GM12878 (cell line): ENCODE results near the gene ADAR. TPM values are rescaled to one million over a fixed set of nuclear protein-coding genes. Genes with fewer than 3 reads are reported as not detected.

ENCODE experiments used
- ATAC-seq: fragments of 200-7000 bp; cut with Tn5 transposase; 3 replicates; pipeline ENCODE4 v1.9.1; 2020; ENCODE audit warnings: mild to moderate bottlenecking, moderate library complexity
- BruUV-seq: library from RNA; stranded (reverse); fragments of 400-500 nt; replicated peaks from 2 replicates; lab custom pipeline; 2021; lab: Mats Ljungman, UMichigan
- CTCF ChIA-PET: fragments of 300-600 bp; sonication (Branson Sonifier 250); formaldehyde crosslinking; extraction: SDS; loops from one replicate; lab custom pipeline; 2021; ENCODE audit warnings: inconsistent platforms; lab: Yijun Ruan, JAX
- POLR2A ChIA-PET: fragments of 350-600 bp; formaldehyde crosslinking; extraction: SDS; loops from one replicate; lab custom pipeline; 2021; ENCODE audit warnings: inconsistent platforms; lab: Charles Lee
- RAD21 ChIA-PET: fragments of 300-600 bp; sonication (Branson Sonifier 250); formaldehyde crosslinking; loops from one replicate; lab custom pipeline; 2023; ENCODE audit warnings: antibody characterized with exemption; ENCODE audit not compliant: unreplicated experiment; lab: Charles Lee
- SMC1A ChIA-PET: fragments of 300-600 bp; sonication (Branson Sonifier 250); formaldehyde crosslinking; loops from one replicate; lab custom pipeline; 2023; ENCODE audit not compliant: unreplicated experiment, uncharacterized antibody; lab: Charles Lee
- DNase-seq: peaks from one replicate; pipeline ENCODE4 v3.0.0-alpha.2; 2011; ENCODE audit warnings: low read depth, low spot score
- FAIRE-seq: peaks from 3 replicates; lab custom pipeline; 2011; peaks lifted over from hg19 to GRCh38; lab: Jason Lieb, UNC
- H2AFZ ChIP-seq: 2 replicates; pipeline ENCODE4 v1.6.0; 2011; ENCODE audit warnings: low read depth, low read length, control low read depth; ENCODE audit not compliant: control insufficient read depth
- H3K27ac ChIP-seq: 2 replicates; pipeline ENCODE4 v1.5.1; 2011; ENCODE audit warnings: control low read depth; ENCODE audit not compliant: control insufficient read depth, insufficient read depth
- H3K27me3 ChIP-seq, 2 experiments: replicated peaks in 1 of 2; 2 replicates each; pipeline versions ENCODE4 v1.6.0 to v1.6.1; 2011; ENCODE audit warnings: low read length in 1 of 2; ENCODE audit not compliant: control insufficient read depth in 2 of 2, insufficient read depth in 2 of 2
- H3K36me3 ChIP-seq, 2 experiments: 2 replicates each; pipeline ENCODE4 v1.5.1; 2011; ENCODE audit warnings: low read length in 1 of 2; ENCODE audit not compliant: control insufficient read depth in 2 of 2, insufficient read depth in 2 of 2
- H3K4me1 ChIP-seq: 2 replicates; pipeline ENCODE4 v1.6.1; 2011; ENCODE audit warnings: mild to moderate bottlenecking, low read length, moderate library complexity, mixed read lengths; ENCODE audit not compliant: control insufficient read depth, insufficient read depth
- H3K4me2 ChIP-seq: 2 replicates; pipeline ENCODE4 v1.6.0; 2011; ENCODE audit warnings: control low read depth; ENCODE audit not compliant: control insufficient read depth, insufficient read depth
- H3K4me3 ChIP-seq: fragments of 200-600 bp; sonication (generic); 2 replicates; pipeline ENCODE4 v1.5.1; 2016
- H3K79me2 ChIP-seq: 2 replicates; pipeline ENCODE4 v1.6.0; 2011; ENCODE audit warnings: low read length; ENCODE audit not compliant: control insufficient read depth, insufficient read depth
- H3K9ac ChIP-seq: 2 replicates; pipeline ENCODE4 v1.8.0; 2011; ENCODE audit warnings: low read length, control low read depth, mixed read lengths; ENCODE audit not compliant: control insufficient read depth, insufficient read depth
- H3K9me3 ChIP-seq: replicated peaks from 3 replicates; pipeline ENCODE4 v1.5.1; 2011; ENCODE audit warnings: mild to moderate bottlenecking, low read length; ENCODE audit not compliant: control insufficient read depth, insufficient read depth
- H4K20me1 ChIP-seq: 2 replicates; pipeline ENCODE4 v1.6.0; 2011; ENCODE audit not compliant: control insufficient read depth, insufficient read depth
- NR2C2 ChIP-seq: IDR thresholded peaks from 2 replicates; pipeline ENCODE4 v1.6.1; 2011; ENCODE audit warnings: borderline replicate concordance, low read depth; ENCODE audit not compliant: control insufficient read depth, insufficient read length
- YY1 ChIP-seq: IDR thresholded peaks from 2 replicates; pipeline ENCODE4 v1.6.1; 2011; ENCODE audit warnings: low read depth, mild to moderate bottlenecking, low read length
- ZNF622 ChIP-seq: fragments of 450-650 bp; IDR thresholded peaks from 2 replicates; pipeline ENCODE4 v1.6.1; 2017; ENCODE audit warnings: mild to moderate bottlenecking, inconsistent platforms
- WGBS: methylation state at CpG from one replicate; pipeline ENCODE4 v1.1.6; 2016; ENCODE audit warnings: low lambda C conversion rate; ENCODE audit not compliant: insufficient replicate concordance, insufficient coverage; ENCODE audit errors: missing lambda C conversion rate; 5-methylcytosine and 5-hydroxymethylcytosine counted together
- in situ Hi-C: fragments of 300-500 bp; cut with MboI; formaldehyde crosslinking; loops from 9 replicates; pipeline ENCODE4 v1.14.3; 2018; ENCODE audit warnings: mixed read lengths
- intact Hi-C: fragments of 100-400 bp; cut with micrococcal nuclease; formaldehyde crosslinking; loops from one replicate; pipeline ENCODE4 v1.14.2; 2022; ENCODE audit not compliant: unreplicated experiment
- polyA plus RNA-seq, 11 experiments: library from polyadenylated mRNA; depleted of rRNA in 4 of 11; unstranded in 6 of 11; stranded (reverse) in 5 of 11; fragments of >200 nt; fragmentation: Nextera tagmentation in 4 of 11; fragmentation: Illumina TruSeq in 1 of 11; extraction: Ambion mirVana in 4 of 11; extraction: Trizol in 1 of 11; gene quantifications; 1 replicate in 1 of 11; 2 replicates in 10 of 11; pipeline versions ENCODE4 v1.2.1 to v1.2.3, GENCODE V29; 2011 to 2016; ENCODE audit warnings: inconsistent platforms in 2 of 11, missing spikeins in 2 of 11, low read depth in 1 of 11
- total RNA-seq, 4 experiments: library from RNA; depleted of rRNA in 3 of 4; stranded (reverse); fragments of >200 nt in 3 of 4; fragmentation: Illumina TruSeq in 1 of 4; extraction: Trizol in 1 of 4; gene quantifications; 2 replicates each; pipeline versions ENCODE4 v1.2.1 to v1.2.3, GENCODE V29; 2013 to 2021
- TF ChIP-seq, protein P1 (sequence below): IDR thresholded peaks from 2 replicates; pipeline ENCODE4 v1.6.1; 2012; ENCODE audit warnings: low read depth, low read length, improper control_type of control experiment
- TF ChIP-seq, protein P2 (sequence below): fragments of 450-650 bp; formaldehyde crosslinking; IDR thresholded peaks from 2 replicates; pipeline ENCODE4 v1.4.0; 2020; ENCODE audit warnings: mild to moderate bottlenecking, moderate library complexity

Gene ADAR
- total and polyA plus RNA-seq, 10 of the 15 experiments (the other 5 are each of a cell fraction or from before 2014, with no cell fraction given): 55.5 to 413 (median 176) TPM

DNA sequence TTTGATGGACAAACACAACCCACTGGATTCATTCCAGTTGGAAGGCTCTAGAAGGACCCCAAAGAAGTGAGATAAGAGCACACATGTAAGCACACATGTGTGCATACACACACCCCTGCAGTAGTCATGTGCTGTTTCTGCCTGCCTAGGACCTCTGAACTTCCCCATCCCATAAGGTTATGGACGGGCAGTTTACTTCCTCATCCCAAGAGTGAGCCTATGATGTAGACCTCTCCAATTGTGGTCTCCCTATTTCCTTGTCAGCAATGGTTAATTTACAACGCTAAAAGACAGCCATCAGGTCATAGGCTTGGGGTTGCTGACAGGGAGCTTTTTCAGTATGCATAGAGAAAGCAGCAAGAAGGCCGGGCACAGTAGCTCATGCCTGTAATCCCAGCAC lies 15.4 kb upstream of the ADAR start:
- H2AFZ ChIP-seq: no peak overlapping the region
- no peak for FAIRE-seq
- in situ Hi-C loops: no loop called here
- H3K4me1 ChIP-seq: peaks cover 4% of the 10 kb centered on the region
- H3K27me3 ChIP-seq: no peaks in the 10 kb centered on the region
- ATAC-seq: no peak
- no peaks in the 10 kb centered on the region for H4K20me1 ChIP-seq
- no peak overlapping the region for H3K27ac ChIP-seq
- RAD21 ChIA-PET: interaction anchor here (1.0 to 4.2 kb wide), 2 partner anchors 18 to 242 kb away, joined by 3 to 23 read pairs; no protein-coding TSS in a partner anchor
- no peak for DNase-seq
- H3K4me2 ChIP-seq: 0 out of 2 replicates have a peak overlapping the region, but pooled peaks have one; percentile 0
- SMC1A ChIA-PET: interaction anchor here (0.6 to 5.4 kb wide), 5 partner anchors 14 to 32 kb away, joined by 3 to 35 read pairs (median 4); partner anchors contain the start of gene ADAR
- 83% methylated on average over 3 of the region's 3 CpGs for WGBS
- POLR2A ChIA-PET: interaction anchor here (1.7 to 2.1 kb wide), 2 partner anchors 12 to 16 kb away, joined by 5 to 6 read pairs; no protein-coding TSS in a partner anchor
- TF ChIP-seq, protein P1, sequence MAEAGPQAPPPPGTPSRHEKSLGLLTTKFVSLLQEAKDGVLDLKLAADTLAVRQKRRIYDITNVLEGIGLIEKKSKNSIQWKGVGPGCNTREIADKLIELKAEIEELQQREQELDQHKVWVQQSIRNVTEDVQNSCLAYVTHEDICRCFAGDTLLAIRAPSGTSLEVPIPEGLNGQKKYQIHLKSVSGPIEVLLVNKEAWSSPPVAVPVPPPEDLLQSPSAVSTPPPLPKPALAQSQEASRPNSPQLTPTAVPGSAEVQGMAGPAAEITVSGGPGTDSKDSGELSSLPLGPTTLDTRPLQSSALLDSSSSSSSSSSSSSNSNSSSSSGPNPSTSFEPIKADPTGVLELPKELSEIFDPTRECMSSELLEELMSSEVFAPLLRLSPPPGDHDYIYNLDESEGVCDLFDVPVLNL: no peak
- TF ChIP-seq NR2C2 (no peak), ZNF622 (no peak), YY1 (no peak)
- TF ChIP-seq, protein P2, sequence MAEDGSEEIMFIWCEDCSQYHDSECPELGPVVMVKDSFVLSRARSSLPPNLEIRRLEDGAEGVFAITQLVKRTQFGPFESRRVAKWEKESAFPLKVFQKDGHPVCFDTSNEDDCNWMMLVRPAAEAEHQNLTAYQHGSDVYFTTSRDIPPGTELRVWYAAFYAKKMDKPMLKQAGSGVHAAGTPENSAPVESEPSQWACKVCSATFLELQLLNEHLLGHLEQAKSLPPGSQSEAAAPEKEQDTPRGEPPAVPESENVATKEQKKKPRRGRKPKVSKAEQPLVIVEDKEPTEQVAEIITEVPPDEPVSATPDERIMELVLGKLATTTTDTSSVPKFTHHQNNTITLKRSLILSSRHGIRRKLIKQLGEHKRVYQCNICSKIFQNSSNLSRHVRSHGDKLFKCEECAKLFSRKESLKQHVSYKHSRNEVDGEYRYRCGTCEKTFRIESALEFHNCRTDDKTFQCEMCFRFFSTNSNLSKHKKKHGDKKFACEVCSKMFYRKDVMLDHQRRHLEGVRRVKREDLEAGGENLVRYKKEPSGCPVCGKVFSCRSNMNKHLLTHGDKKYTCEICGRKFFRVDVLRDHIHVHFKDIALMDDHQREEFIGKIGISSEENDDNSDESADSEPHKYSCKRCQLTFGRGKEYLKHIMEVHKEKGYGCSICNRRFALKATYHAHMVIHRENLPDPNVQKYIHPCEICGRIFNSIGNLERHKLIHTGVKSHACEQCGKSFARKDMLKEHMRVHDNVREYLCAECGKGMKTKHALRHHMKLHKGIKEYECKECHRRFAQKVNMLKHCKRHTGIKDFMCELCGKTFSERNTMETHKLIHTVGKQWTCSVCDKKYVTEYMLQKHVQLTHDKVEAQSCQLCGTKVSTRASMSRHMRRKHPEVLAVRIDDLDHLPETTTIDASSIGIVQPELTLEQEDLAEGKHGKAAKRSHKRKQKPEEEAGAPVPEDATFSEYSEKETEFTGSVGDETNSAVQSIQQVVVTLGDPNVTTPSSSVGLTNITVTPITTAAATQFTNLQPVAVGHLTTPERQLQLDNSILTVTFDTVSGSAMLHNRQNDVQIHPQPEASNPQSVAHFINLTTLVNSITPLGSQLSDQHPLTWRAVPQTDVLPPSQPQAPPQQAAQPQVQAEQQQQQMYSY (CRISPR knock-in tag): no peak
- CTCF ChIA-PET: interaction anchor here (0.6 to 2.3 kb wide), 8 partner anchors 13 to 438 kb away, joined by 3 to 9 read pairs (median 3); no protein-coding TSS in a partner anchor
- H3K79me2 ChIP-seq: peaks cover 92% of the 10 kb centered on the region
- intact Hi-C loops: loop anchor here (2.0 kb wide), 1 partner anchor 15 kb away; the partner anchor contains the start of gene ADAR
- no TSS peak for BruUV-seq
- peaks cover 0 to 6% of the 10 kb centered on the region in 2 experiments; a peak in 3 of 4 replicates for H3K36me3 ChIP-seq
- H3K4me3 ChIP-seq: no peak overlapping the region
- H3K9ac ChIP-seq: no peak overlapping the region
- H3K9me3 ChIP-seq: no peaks in the 10 kb centered on the region
